ENCODE data around the gene RNF41.

The RNF41 gene

GRCh38 chr12:56261503-56262232, 39.9 kb upstream of the RNF41 start:
- TF ChIP-seq, protein P1, sequence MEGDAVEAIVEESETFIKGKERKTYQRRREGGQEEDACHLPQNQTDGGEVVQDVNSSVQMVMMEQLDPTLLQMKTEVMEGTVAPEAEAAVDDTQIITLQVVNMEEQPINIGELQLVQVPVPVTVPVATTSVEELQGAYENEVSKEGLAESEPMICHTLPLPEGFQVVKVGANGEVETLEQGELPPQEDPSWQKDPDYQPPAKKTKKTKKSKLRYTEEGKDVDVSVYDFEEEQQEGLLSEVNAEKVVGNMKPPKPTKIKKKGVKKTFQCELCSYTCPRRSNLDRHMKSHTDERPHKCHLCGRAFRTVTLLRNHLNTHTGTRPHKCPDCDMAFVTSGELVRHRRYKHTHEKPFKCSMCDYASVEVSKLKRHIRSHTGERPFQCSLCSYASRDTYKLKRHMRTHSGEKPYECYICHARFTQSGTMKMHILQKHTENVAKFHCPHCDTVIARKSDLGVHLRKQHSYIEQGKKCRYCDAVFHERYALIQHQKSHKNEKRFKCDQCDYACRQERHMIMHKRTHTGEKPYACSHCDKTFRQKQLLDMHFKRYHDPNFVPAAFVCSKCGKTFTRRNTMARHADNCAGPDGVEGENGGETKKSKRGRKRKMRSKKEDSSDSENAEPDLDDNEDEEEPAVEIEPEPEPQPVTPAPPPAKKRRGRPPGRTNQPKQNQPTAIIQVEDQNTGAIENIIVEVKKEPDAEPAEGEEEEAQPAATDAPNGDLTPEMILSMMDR (IDR thresholded peaks at IDR 0.05) = no peak
- no peak overlapping the region for H3K4me3 ChIP-seq (ENCODE audit: low read depth, low read length)
- no peaks in the 10 kb centered on the region for H3K36me3 ChIP-seq (ENCODE audit: control insufficient read depth, insufficient read depth, low read length)
- no peak overlapping the region for H3K9ac ChIP-seq
- no peak overlapping the region for H3K27ac ChIP-seq
- H3K4me2 ChIP-seq (ENCODE audit: low read length) = no peak overlapping the region
- H3K9me3 ChIP-seq (ENCODE audit: control insufficient read depth, low read length) = no peaks in the 10 kb centered on the region
- H3K79me2 ChIP-seq = peaks cover 11% of the 10 kb centered on the region
- H2AFZ ChIP-seq = no peak overlapping the region
- H3K4me1 ChIP-seq = peaks cover 8% of the 10 kb centered on the region
- no peaks in the 10 kb centered on the region for H3K27me3 ChIP-seq (ENCODE audit: control insufficient read depth, insufficient read depth, low read length)

GRCh38 chr12:56260921-56261320, 39.2 kb upstream of the RNF41 start:
- Histone ChIP-seq H3K9me3 (ENCODE audit: control insufficient read depth, low read length) (no peaks in the 10 kb centered on the region), H3K79me2 (peaks cover 15% of the 10 kb centered on the region), H3K27ac (no peak overlapping the region), H3K4me3 (ENCODE audit: low read depth, low read length) (no peak overlapping the region), H2AFZ (no peak overlapping the region), H3K27me3 (ENCODE audit: control insufficient read depth, insufficient read depth, low read length) (no peaks in the 10 kb centered on the region), H3K4me1 (peaks cover 8% of the 10 kb centered on the region), H3K9ac (no peak overlapping the region), H3K36me3 (ENCODE audit: control insufficient read depth, insufficient read depth, low read length) (no peaks in the 10 kb centered on the region), H3K4me2 (ENCODE audit: low read length) (no peak overlapping the region)
- TF ChIP-seq, protein P1 (IDR thresholded peaks at IDR 0.05) = no peak

DNA sequence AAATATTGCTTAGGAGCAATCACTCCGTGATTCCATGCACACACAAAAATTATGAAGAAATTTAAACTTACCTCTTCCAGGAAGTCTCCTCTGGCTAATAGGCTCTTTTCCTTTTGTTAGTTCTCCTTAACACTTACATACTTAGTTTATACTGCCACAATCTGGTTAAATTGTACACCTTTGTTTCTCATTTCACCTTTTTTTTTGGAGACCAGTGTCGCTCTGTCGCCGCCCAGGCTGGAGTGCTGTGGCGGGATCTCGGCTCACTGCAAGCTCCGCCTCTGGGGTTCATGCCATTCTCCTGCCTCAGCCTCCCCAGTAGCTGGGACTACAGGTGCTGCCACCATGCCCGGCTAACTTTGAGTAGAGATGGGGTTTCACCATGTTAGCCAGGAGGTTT, 38.7 kb upstream of the RNF41 start:
- Histone ChIP-seq H3K4me3 (ENCODE audit: low read depth, low read length) (no peak overlapping the region), H3K36me3 (ENCODE audit: control insufficient read depth, insufficient read depth, low read length) (no peaks in the 10 kb centered on the region), H3K27me3 (ENCODE audit: control insufficient read depth, insufficient read depth, low read length) (no peaks in the 10 kb centered on the region), H3K27ac (no peak overlapping the region), H3K4me2 (ENCODE audit: low read length) (no peak overlapping the region), H3K4me1 (peaks cover 8% of the 10 kb centered on the region), H3K79me2 (peaks cover 15% of the 10 kb centered on the region), H3K9ac (no peak overlapping the region), H3K9me3 (ENCODE audit: control insufficient read depth, low read length) (no peaks in the 10 kb centered on the region), H2AFZ (no peak overlapping the region)
- TF ChIP-seq, protein P1 (IDR thresholded peaks at IDR 0.05) = no peak

DNA sequence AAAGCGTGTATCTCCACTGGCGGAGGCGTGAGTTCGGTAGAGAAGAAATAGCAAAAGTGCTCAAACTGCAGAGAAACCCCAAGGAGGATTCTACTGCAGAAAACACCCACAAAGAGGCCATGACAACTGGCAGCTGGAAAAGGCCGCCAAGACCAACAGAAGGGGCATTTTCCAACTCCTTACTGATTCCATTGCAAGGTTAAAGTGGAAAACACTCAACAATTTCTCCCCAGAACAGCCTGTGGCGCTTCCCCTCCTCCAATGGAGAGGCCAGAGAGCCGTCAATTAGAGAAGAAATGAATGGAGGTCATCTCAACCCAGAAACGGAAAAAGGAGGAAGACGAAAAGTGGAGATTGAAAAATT, 37.1 kb upstream of the RNF41 start:
- H3K4me1 ChIP-seq = peaks cover 8% of the 10 kb centered on the region
- no peak overlapping the region for H3K9ac ChIP-seq
- H3K27me3 ChIP-seq (ENCODE audit: control insufficient read depth, insufficient read depth, low read length) = no peaks in the 10 kb centered on the region
- peak overlapping the region; percentile 97 for H3K4me2 ChIP-seq (ENCODE audit: low read length)
- H3K4me3 ChIP-seq (ENCODE audit: low read depth, low read length) = peak overlapping the region; percentile 67
- no peaks in the 10 kb centered on the region for H3K36me3 ChIP-seq (ENCODE audit: control insufficient read depth, insufficient read depth, low read length)
- H3K9me3 ChIP-seq (ENCODE audit: control insufficient read depth, low read length) = no peaks in the 10 kb centered on the region
- TF ChIP-seq, protein P1 (IDR thresholded peaks at IDR 0.05) = no peak
- peaks cover 15% of the 10 kb centered on the region for H3K79me2 ChIP-seq
- H3K27ac ChIP-seq = peak overlapping the region; percentile 79
- H2AFZ ChIP-seq = peak overlapping the region; percentile 97

All from parathyroid adenoma (tissue), 2 donors.